Fibroblast of skin of right biceps (primary cell): ENCODE data around the gene TAGLN2.

Experiments
- DNase-seq: peaks from one replicate; pipeline ENCODE4 v3.0.0-alpha.2; 2013

The TAGLN2 gene

GRCh38 chr1:159868766-159869165 lies 56.5 kb downstream of the TAGLN2 start:
- DNase-seq = no peak
